Natural killer cell treated with Interleukin-12 subunit alpha and Interleukin-12 subunit beta and Interleukin-15 and Interleukin-18, amount 100 ng/mL, for 72 hours (primary cell): ENCODE data around the gene ALG14. TPM values are rescaled to one million over a fixed set of nuclear protein-coding genes. Genes with fewer than 3 reads are reported as not detected.

Source experiments
- ATAC-seq, 2 donors: fragments of 150-1000 bp; cut with Tn5 transposase in 1 of 2; sonication (Bioruptor Pico), chemical (Tn5 transposase) in 1 of 2; 2 replicates each; pipeline ENCODE4 v1.10.0; 2021
- DNase-seq: peaks from one replicate; pipeline ENCODE4 v3.0.0; 2022; ENCODE audit warnings: low spot score
- H3K27ac Mint-ChIP-seq, 2 donors: 1 replicate in 1 of 2; 2 replicates in 1 of 2; pipeline ENCODE4 v1.8.0; 2022; ENCODE audit warnings: mixed read lengths in 2 of 2, mild to moderate bottlenecking in 1 of 2, moderate library complexity in 1 of 2
- H3K27me3 Mint-ChIP-seq, 2 donors: 1 replicate in 1 of 2; 2 replicates in 1 of 2; pipeline ENCODE4 v1.8.0; 2022; ENCODE audit warnings: mixed read lengths in 2 of 2
- H3K36me3 Mint-ChIP-seq: one replicate; pipeline ENCODE4 v1.8.0; 2022; ENCODE audit warnings: mixed read lengths
- H3K4me1 Mint-ChIP-seq, 2 donors: 1 replicate in 1 of 2; 2 replicates in 1 of 2; pipeline ENCODE4 v1.8.0; 2022; ENCODE audit warnings: low read depth in 2 of 2, mixed read lengths in 2 of 2, mild to moderate bottlenecking in 1 of 2
- H3K4me3 Mint-ChIP-seq: one replicate; pipeline ENCODE4 v1.8.0; 2022; ENCODE audit warnings: mixed read lengths
- H3K9me3 Mint-ChIP-seq: 2 replicates; pipeline ENCODE4 v1.8.0; 2022; ENCODE audit warnings: mixed read lengths
- total RNA-seq, 2 donors: library from RNA; stranded (reverse); gene quantifications; one replicate each; pipeline ENCODE4 v1.2.3, GENCODE V29; 2022

The ALG14 gene, protein sequence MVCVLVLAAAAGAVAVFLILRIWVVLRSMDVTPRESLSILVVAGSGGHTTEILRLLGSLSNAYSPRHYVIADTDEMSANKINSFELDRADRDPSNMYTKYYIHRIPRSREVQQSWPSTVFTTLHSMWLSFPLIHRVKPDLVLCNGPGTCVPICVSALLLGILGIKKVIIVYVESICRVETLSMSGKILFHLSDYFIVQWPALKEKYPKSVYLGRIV
- total RNA-seq = 1 to 10 TPM; 3.9 to 5.2 TPM

DNA sequence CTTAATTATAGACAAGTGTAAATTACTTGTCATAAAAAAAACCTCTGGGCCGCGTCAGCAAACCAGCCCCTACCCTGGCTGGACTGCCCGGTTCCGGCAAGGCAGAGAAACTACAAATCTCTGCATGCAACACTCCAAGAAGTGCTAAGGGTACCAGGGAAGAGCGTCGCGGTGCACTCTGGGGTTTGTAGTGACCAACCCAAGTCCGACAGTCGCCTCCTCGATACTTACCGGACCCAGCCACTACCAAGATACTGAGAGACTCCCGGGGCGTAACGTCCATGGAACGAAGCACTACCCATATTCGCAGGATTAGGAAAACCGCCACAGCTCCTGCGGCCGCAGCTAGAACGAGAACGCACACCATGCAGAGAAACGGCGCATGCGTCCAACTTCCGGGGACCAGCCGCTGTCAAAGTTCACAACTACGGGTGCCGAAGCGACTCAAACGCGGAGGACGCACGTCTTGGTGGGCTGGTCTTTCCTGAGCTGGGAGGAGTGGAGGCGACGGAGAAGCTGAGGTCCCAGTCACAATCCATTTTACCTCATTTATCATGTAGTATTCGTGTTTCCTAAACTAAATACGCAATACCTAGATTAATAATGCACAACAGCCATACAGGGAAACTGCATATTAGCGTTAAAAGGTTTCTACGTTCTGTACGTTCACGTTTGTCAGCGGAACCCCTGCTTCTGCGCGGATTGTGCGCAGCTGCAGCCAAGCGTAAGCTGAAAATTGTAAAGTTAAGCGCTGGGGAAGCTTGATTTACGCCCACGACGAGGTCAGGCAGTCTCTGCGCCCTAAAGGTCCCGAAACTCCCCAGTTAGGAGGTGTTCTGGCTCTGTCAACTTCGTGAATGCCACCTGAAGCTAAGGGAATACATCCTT lies at the start of gene ALG14:
Gene ALG14 (minus strand): TSS at position 420 of the 888 bp plus-strand sequence. CDS start 53 bp downstream, at position 367.
- Mint-ChIP-seq H3K36me3 (no peaks in the 10 kb centered on the region), H3K4me1 (peaks cover 17 to 25% of the 10 kb centered on the region in 2 donors), H3K4me3 (peak within 1 kb of the TSS; percentile 98), H3K9me3 (no peaks in the 10 kb centered on the region), H3K27me3 (peaks cover 0 to 2% of the 10 kb centered on the region in 2 donors), H3K27ac (peak within 1 kb of the TSS; percentile 92 to 97)
- DNase-seq (peak; percentile 91), ATAC-seq (peak; percentile 97 to 98)

DNA sequence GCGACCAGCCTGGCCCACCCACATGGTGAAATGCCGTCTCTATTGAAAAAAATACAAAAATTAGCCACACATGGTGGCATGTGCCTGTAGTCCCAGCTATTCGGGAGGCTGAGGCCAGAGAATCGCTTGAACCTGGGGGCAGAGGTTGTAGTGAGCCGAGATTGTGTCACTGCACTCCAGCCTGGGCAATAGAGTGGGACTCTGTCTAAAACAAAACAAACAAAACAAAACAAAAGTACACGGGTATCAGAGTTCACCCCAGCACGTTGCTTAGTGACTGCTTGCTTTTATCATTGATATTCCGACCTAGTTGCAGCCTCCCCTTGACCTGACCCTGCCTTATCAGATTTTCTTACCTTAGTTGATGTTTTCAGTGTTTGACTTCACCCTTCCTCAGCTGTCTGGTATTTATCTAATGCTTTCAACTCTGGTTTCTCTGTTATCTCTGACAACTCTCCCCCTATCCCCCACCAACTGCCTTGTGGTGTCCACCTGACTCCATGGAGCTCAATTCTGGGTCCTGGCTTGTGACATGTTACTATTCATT lies 49.5 kb upstream of the ALG14 start:
- Mint-ChIP-seq H3K4me3 (no peak overlapping the region), H3K4me1 (peaks cover 0 to 4% of the 10 kb centered on the region in 2 donors), H3K9me3 (no peaks in the 10 kb centered on the region), H3K27ac (no peak overlapping the region), H3K27me3 (peaks cover 37 to 46% of the 10 kb centered on the region in 2 donors), H3K36me3 (no peaks in the 10 kb centered on the region)
- no peak for ATAC-seq
- DNase-seq = no peak

- Mint-ChIP-seq H3K4me1 (peaks cover 0 to 6% of the 10 kb centered on the region in 2 donors), H3K27ac (no peak overlapping the region), H3K36me3 (no peaks in the 10 kb centered on the region), H3K4me3 (no peak overlapping the region), H3K9me3 (no peaks in the 10 kb centered on the region), H3K27me3 (peaks cover 34 to 63% of the 10 kb centered on the region in 2 donors)
- DNase-seq = no peak
- no peak for ATAC-seq
Observed at GRCh38 chr1:95119273-95119672, 46.5 kb upstream of the ALG14 start.

DNA sequence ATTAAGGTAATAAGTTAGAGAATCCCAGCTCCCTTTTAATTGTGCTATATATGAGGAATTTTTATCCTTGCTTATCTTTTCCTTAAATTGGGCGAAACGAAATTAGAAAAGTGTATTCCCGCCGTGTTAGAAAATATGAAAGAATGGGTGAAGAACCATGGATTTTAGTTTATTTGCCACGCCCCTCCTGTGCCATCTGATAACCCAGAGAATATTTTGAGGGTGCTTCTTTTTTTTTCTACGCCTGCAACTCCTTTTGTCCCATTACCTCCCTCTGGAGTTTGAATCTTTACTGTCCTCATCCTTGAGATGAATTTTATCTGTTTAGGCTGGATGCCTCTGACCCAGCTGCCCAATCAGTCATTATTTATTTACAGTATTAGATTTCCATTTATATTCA lies 46.0 kb upstream of the ALG14 start:
- Mint-ChIP-seq H3K4me3 (peak overlapping the region; percentile 48), H3K27me3 (peaks cover 34 to 59% of the 10 kb centered on the region in 2 donors), H3K4me1 (peaks cover 0 to 6% of the 10 kb centered on the region in 2 donors), H3K36me3 (no peaks in the 10 kb centered on the region), H3K9me3 (no peaks in the 10 kb centered on the region), H3K27ac (no peak overlapping the region)
- ATAC-seq = no peak
- DNase-seq = no peak

GRCh38 chr1:95118067-95118499 lies 45.3 kb upstream of the ALG14 start:
- no peak for DNase-seq
- H3K27me3 Mint-ChIP-seq = peaks cover 35 to 58% of the 10 kb centered on the region in 2 donors
- H3K36me3 Mint-ChIP-seq = no peaks in the 10 kb centered on the region
- ATAC-seq = no peak
- H3K27ac Mint-ChIP-seq = no peak overlapping the region
- H3K4me3 Mint-ChIP-seq = peak overlapping the region; percentile 48
- H3K9me3 Mint-ChIP-seq = no peaks in the 10 kb centered on the region
- peaks cover 0 to 6% of the 10 kb centered on the region in 2 donors for H3K4me1 Mint-ChIP-seq

DNA sequence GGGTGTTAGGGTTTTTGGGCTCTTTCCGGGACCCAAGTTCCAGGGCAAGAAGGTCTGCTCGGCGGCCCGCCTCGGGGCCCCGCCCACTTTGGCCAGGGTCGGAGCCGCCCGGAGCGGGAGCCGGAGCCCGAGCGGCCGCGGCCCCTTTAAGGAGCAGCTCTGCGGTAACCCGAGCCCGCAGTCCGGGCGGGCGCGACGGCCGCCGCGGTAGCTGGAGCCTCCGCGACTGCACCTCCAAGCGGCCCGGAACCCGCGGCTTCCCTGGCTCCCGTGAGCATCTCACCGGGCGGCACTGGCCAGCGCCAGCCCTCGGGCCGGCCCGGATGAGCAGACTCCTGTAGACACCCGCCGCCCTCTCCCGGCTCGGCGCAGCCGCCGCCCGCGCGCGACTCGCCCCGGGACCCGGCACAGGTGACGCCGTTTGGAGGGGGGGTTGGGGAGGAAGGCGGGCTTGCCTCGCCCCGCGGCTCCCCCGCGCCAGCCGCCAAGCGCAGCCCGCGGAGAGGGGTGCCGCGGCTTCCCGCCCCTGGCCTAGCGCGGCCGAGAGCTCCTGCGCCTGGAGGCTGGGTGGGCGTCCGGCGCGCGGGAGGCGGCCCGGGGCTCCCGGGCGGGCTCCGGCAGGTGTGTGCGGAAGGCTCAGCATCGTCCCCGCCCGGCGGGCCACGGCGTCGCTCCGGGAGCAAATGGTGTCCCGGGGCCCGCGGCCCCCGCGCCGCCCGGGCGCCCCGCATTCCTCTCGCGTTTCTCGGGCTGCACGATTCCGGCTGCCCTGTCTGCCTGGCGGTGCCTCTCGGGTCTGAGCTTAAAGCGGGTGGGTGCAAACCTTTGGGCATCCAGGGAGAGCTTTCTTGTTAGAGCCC lies 44.7 kb upstream of the ALG14 start, which contains the start of gene TLCD4:
Gene TLCD4 (plus strand): TSS at position 149 of the 860 bp plus-strand sequence. CDS start 26,547 bp downstream, outside the sequence.
- Mint-ChIP-seq H3K4me3 (peak within 1 kb of the TSS; percentile 67), H3K27ac (no peak within 1 kb of the TSS)

GRCh38 chr1:95116580-95117206 lies 43.9 kb upstream of the ALG14 start:
- Mint-ChIP-seq H3K9me3 (no peaks in the 10 kb centered on the region), H3K27ac (no peak overlapping the region), H3K27me3 (peaks cover 42 to 69% of the 10 kb centered on the region in 2 donors), H3K4me1 (peaks cover 0 to 6% of the 10 kb centered on the region in 2 donors), H3K36me3 (no peaks in the 10 kb centered on the region), H3K4me3 (peak overlapping the region; percentile 67)
- DNase-seq (no peak), ATAC-seq (no peak)

More for the DNA sequence above, 44.7 kb upstream of the ALG14 start, which contains the start of gene TLCD4:
- H3K4me1 Mint-ChIP-seq = peaks cover 0 to 6% of the 10 kb centered on the region in 2 donors
- ATAC-seq (peak; percentile 72 to 74), DNase-seq (no peak)
- peaks cover 36 to 62% of the 10 kb centered on the region in 2 donors for H3K27me3 Mint-ChIP-seq
- no peaks in the 10 kb centered on the region for H3K9me3 Mint-ChIP-seq
- H3K36me3 Mint-ChIP-seq = no peaks in the 10 kb centered on the region

DNA sequence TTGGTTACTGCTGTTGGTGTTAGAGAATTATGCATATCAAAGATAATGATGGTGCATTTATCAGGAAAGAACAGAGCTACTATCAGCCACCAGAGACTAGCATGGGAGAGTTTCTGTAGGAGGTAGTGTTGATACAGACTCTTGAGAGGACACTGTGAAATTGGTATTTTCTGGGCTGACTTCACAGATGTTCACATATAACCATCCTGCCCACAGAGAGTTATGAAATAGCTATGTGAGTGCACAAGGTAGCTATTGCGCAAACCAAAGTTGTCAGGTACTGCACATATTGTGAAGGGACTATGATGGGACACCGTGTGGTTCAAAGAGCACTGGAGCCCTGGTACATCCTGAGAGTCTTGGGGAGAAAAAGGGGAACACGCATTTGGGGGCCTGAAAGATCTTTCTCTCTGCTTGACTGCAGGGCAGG lies 43.0 kb upstream of the ALG14 start:
- Mint-ChIP-seq H3K4me1 (peaks cover 0 to 6% of the 10 kb centered on the region in 2 donors), H3K36me3 (no peaks in the 10 kb centered on the region), H3K9me3 (no peaks in the 10 kb centered on the region), H3K4me3 (no peak overlapping the region), H3K27ac (no peak overlapping the region), H3K27me3 (peaks cover 41 to 70% of the 10 kb centered on the region in 2 donors)
- DNase-seq (no peak), ATAC-seq (no peak)

DNA sequence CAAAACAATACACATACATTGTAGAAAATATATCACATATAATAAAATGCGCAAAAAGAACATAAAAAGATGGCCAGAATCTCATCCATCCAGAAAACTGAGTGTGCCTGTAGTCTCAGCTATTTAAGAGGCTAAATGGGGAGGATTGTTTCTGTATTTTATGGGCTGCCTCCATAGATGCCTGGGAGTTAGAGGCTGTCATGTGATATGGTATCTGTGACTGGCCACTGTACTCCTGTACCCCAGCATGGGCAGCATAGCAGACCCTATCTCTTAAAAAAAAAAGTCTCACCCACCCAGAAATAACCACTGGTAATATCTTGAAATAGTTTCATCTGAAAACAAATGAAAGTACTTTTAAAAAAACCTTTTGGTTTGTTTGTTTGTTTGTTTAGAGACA lies 40.9 kb upstream of the ALG14 start:
- H3K36me3 Mint-ChIP-seq = no peaks in the 10 kb centered on the region
- peaks cover 0 to 2% of the 10 kb centered on the region in 2 donors for H3K4me1 Mint-ChIP-seq
- no peak overlapping the region for H3K4me3 Mint-ChIP-seq
- ATAC-seq = no peak
- peaks cover 22 to 50% of the 10 kb centered on the region in 2 donors for H3K27me3 Mint-ChIP-seq
- DNase-seq = no peak
- H3K9me3 Mint-ChIP-seq = no peaks in the 10 kb centered on the region
- H3K27ac Mint-ChIP-seq = no peak overlapping the region

DNA sequence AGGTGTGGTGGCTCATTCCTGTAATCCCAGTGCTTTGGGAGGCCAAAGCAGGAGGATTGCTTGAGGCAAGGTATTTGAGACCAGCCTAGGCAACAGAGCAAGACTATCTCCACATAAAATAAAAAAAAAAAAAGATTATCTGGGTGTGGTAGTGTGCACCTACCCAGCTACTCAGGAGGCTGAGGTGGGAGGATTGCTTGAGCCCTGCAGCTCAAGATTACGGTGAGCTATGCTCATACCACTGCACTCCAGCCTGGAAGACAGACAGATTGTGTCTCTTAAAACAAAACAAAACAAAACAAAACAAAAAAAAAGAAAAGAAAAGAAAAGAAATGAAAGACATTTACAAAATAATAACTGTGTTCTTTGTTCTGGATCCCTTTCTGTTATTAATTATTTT lies 38.3 kb upstream of the ALG14 start:
- DNase-seq (no peak), ATAC-seq (no peak)
- Mint-ChIP-seq H3K27me3 (peaks cover 19 to 32% of the 10 kb centered on the region in 2 donors), H3K4me1 (no peaks in the 10 kb centered on the region), H3K4me3 (no peak overlapping the region), H3K9me3 (no peaks in the 10 kb centered on the region), H3K27ac (no peak overlapping the region), H3K36me3 (no peaks in the 10 kb centered on the region)

DNA sequence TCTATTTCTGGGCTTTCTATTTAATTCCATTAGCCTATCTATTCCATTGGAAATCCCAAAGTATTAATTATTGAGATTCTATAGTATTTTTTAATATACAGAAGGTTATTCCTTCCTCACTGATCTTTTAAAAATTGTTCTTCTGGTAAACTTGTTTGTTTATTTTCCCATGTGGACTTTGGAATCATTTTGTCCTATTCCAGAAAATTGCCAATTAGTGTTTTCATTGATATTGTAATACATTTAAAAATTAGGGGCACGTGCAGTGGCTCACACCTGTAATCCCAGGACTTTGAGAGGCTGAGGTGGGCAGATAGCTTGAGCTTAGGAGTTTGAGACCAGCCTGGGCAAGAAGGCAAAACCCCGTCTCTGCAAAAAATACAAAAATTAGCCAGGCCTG lies 36.0 kb upstream of the ALG14 start:
- H3K4me1 Mint-ChIP-seq = no peaks in the 10 kb centered on the region
- H3K9me3 Mint-ChIP-seq = no peaks in the 10 kb centered on the region

GRCh38 chr1:95098196-95098595 lies 25.4 kb upstream of the ALG14 start:
- H3K9me3 Mint-ChIP-seq = no peaks in the 10 kb centered on the region
- ATAC-seq = no peak

More for the DNA sequence above, 36.0 kb upstream of the ALG14 start:
- Mint-ChIP-seq H3K36me3 (no peaks in the 10 kb centered on the region), H3K27ac (no peak overlapping the region), H3K27me3 (peaks cover 19 to 24% of the 10 kb centered on the region in 2 donors), H3K4me3 (no peak overlapping the region)
- DNase-seq = no peak
- ATAC-seq = no peak

More at GRCh38 chr1:95098196-95098595, 25.4 kb upstream of the ALG14 start:
- Mint-ChIP-seq H3K4me1 (no peaks in the 10 kb centered on the region), H3K27ac (no peak overlapping the region), H3K4me3 (no peak overlapping the region), H3K36me3 (no peaks in the 10 kb centered on the region), H3K27me3 (peaks cover 5 to 14% of the 10 kb centered on the region in 2 donors)
- no peak for DNase-seq
